GM10266 (cell line): ENCODE measurements around the gene TOR4A.

Experiments
- DNase-seq: peaks from one replicate; pipeline ENCODE4 v3.0.0; 2012; ENCODE audit errors: extremely low spot score
- CTCF ChIP-seq: IDR thresholded peaks from 2 replicates; pipeline ENCODE4 v1.5.1; 2012; ENCODE audit warnings: mild to moderate bottlenecking, low read depth; ENCODE audit not compliant: control insufficient read depth, insufficient read depth; ENCODE audit errors: missing control alignments

The TOR4A gene

GRCh38 chr9:137306066-137306849, 28.7 kb downstream of the TOR4A start:
- no peak for TF ChIP-seq CTCF
- no peak for DNase-seq

GRCh38 chr9:137306850-137307254, 29.3 kb downstream of the TOR4A start:
- TF ChIP-seq CTCF, result no peak
- no peak for DNase-seq

GRCh38 chr9:137307255-137308056, 29.9 kb downstream of the TOR4A start:
- TF ChIP-seq CTCF, result no peak
- no peak for DNase-seq

- TF ChIP-seq CTCF, result no peak
- DNase-seq, result no peak
Measured at GRCh38 chr9:137308057-137308619, 30.6 kb downstream of the TOR4A start.

GRCh38 chr9:137309368-137310188, 32.1 kb downstream of the TOR4A start:
- no peak for TF ChIP-seq CTCF
- no peak for DNase-seq

GRCh38 chr9:137310189-137311052, 32.9 kb downstream of the TOR4A start:
- no peak for TF ChIP-seq CTCF
- DNase-seq, result no peak
